GM12872 (cell line): ENCODE results near the gene TMCO4.

Experiments used
- TF ChIP-seq, protein P1 (sequence below): IDR thresholded peaks from 3 replicates; pipeline ENCODE4 v1.5.1; 2011; ENCODE audit warnings: low read depth, mild to moderate bottlenecking, low read length, moderate library complexity; ENCODE audit not compliant: insufficient read depth

Gene TMCO4

DNA sequence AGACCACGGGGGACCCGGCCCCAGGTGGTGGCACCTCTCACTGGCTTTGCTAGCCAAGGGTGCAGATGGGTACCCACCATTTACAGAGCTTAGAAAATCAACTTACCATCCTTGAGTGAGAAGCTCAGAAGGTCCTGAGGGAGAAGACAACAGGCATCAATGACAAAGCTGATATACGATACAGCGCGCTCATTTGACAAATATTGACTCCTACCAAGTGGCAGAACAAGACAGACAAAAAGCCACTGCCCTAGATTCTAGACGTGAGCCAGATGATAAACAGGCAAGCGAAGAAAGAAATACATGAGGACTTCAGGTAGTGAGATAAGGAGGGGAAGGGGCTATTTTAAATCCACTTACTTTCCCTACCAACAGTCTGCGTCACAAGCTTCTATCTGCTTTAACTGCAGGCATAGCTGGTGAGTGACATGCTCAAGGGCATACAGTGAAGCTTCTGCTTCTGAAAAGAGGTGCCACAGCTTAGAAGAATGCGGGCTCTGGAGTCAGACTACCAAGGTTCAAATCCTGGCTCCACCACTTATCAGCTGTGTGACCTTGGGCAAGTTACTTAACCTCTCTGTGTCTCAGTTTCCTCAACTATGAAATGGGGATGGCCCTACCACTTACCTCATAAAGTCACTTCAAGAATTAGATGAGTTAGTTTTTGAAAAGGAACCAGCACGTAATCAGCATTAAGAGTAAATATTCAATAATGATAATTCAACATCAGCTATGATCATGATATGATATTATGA is 29.1 kb downstream of the TMCO4 start:
- TF ChIP-seq, protein P1, sequence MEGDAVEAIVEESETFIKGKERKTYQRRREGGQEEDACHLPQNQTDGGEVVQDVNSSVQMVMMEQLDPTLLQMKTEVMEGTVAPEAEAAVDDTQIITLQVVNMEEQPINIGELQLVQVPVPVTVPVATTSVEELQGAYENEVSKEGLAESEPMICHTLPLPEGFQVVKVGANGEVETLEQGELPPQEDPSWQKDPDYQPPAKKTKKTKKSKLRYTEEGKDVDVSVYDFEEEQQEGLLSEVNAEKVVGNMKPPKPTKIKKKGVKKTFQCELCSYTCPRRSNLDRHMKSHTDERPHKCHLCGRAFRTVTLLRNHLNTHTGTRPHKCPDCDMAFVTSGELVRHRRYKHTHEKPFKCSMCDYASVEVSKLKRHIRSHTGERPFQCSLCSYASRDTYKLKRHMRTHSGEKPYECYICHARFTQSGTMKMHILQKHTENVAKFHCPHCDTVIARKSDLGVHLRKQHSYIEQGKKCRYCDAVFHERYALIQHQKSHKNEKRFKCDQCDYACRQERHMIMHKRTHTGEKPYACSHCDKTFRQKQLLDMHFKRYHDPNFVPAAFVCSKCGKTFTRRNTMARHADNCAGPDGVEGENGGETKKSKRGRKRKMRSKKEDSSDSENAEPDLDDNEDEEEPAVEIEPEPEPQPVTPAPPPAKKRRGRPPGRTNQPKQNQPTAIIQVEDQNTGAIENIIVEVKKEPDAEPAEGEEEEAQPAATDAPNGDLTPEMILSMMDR = no peak

DNA sequence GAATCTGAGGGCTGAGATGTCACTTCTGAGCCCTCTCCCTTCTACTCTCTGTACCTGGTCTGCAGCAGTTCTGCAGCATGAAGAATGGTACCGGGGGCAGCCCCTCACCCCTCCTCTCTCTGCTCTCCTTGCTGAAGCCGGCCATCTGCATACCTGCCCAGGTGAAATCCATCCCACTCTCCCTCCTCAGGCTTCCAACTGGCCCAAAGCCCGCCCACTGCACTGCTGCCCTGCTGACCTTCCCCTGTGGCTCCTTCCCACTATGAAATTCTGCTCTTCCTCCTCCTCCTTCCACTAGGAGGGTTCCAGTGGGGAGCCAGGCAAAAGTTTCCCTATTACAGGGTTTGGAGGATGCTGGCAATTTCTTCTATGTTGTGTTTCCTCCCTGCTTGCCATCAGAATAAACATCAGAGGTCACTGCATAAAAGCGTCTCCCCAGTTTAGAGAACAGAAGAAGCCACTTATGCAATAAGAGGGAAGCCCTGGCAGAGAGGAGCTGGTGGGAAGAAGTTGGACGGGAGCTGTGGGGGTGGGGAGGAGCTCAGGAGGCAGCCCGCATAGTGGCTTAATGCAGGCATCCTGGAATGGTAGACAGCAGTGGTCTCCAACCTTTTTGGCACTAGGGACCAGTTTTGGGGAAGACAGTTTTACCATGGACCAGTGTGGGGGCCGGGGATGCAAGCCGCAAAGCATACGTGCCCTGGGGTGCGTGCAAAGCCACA is 30.3 kb downstream of the TMCO4 start:
- TF ChIP-seq, protein P1 = no peak

DNA sequence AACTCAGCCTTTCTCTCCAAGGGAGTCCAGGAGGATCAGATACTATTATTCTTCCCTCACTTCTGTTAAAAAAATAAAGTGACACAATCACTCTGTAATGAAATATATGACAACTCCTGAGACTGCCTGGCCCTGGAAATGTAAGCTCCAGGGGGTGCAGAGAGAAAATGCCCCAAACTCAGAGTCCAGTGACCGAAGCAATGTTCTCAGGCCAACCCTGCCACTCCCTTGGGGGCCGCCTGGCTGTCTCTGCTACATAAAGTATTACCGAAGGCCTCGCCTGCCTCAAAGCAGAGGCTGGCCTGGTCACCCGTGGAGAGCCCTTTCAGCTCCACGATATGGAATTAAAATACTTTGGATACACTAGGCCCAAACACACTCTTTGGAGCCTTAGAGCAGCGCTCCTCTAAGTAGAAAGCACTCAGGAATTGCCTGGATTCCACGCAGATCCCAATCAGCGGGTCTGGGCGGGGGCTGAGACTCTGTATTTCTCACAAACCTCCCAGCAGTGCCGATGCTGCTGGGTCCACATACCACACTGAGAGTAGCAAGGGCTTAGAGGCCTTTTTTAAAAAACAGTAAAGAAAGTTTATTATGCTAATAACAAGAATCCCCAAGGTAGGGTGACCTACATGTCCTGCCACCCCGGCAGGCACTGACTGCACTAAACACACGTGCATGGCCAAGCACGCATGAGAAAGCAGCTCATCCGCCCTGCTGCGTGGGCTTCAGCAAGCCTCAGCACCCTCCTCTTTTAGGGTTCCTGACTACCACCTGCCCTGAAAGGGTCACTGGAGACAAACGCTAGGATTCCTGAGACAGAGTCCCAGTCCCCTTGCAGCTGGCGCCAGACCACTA is 31.1 kb downstream of the TMCO4 start:
- TF ChIP-seq, protein P1 = no peak

DNA sequence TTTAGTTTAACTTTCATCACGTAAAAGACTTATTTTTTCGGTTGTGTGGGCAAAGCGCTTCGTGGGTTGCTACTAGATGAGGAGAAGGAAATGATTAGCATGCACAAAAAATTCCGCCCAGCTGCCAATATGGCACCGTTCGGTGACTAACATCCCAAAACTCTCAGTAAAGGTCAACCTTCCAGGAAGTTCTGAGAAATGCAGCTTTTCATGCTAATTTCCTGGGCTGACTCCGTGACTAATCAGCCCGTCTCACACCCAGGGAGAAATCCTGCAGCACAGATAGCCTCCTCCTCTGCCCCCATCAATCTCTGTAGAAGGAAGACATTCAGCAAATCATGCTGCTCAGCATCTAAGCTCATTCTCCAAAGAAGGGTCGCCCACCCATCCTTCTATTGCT is 34.1 kb downstream of the TMCO4 start:
- TF ChIP-seq, protein P1 = no peak

DNA sequence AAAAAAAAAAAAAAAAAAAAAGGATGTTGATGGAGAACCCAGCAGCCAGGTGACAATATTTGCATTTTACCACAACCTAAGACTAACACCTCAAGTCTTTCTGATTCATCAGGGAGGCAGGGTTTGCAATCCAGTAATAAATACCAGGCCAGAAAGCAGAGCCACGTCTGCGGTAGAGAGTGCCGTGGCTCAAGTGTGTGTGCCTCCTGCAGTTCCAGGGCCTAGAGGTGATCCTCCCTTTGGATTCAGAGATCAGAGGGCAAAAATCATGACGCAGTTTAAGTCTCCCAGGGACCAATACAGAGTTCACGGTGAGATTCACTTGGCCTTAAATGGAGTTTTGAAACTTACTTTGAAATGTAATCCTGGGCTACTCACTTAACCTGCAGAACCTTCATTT is 34.9 kb downstream of the TMCO4 start:
- TF ChIP-seq, protein P1 = no peak

DNA sequence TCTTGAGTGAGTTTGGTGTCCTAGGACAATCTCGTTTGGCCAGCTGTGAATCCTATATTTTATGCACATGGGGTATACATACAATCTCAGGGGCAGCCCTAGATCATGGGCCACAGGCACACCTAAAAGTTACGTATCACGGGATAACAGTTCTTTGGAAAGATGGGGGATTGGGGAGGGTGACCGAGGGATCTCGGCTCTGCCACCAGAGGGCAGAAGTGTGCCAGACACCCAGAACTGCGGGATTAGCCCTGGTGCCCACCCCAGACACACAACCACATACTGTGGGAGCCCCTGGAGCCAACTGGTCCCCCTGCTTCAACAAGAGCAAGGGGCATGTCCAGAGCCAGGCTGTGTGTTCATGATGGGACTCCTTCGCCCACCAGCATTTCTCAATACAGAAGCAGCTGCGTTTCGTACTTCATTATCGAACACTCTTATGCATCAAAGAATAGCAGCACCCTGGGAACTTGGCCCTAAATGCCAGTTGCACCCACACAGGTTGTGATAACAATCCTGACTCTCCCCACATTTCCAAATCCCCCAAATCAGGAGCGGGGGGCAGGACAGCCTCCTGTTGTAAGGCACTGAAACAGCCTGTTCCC is 37.4 kb downstream of the TMCO4 start:
- TF ChIP-seq, protein P1 = peak; percentile 89

DNA sequence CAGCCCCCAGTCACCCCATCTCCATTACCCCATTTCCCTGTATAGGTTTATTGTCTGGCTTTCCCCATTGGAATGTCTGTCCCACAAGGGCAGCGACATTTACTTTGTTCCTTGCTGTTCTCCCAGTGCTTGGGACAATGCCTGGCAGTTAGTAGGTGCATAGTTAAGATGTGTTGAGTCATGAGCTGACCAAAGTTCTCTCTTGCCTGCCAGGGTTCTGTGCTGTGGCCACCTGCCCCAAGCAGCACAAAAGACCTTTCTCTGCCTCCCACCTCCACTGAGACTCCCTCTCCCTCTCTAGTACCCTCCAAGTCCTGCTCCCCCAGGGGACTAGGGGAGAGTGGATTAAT is 40.0 kb downstream of the TMCO4 start:
- TF ChIP-seq, protein P1 = no peak
